WI38 (cell line): ENCODE measurements around the gene MCCC1.

Experiments used
- H3K4me3 ChIP-seq: 2 replicates; pipeline ENCODE4 v1.5.1; 2011; ENCODE audit warnings: low read depth, mild to moderate bottlenecking, control low read depth, low read length
- CTCF ChIP-seq: IDR thresholded peaks from 2 replicates; pipeline ENCODE4 v1.5.1; 2012; ENCODE audit warnings: low read depth, mild to moderate bottlenecking, control low read depth, low read length

The MCCC1 gene

DNA sequence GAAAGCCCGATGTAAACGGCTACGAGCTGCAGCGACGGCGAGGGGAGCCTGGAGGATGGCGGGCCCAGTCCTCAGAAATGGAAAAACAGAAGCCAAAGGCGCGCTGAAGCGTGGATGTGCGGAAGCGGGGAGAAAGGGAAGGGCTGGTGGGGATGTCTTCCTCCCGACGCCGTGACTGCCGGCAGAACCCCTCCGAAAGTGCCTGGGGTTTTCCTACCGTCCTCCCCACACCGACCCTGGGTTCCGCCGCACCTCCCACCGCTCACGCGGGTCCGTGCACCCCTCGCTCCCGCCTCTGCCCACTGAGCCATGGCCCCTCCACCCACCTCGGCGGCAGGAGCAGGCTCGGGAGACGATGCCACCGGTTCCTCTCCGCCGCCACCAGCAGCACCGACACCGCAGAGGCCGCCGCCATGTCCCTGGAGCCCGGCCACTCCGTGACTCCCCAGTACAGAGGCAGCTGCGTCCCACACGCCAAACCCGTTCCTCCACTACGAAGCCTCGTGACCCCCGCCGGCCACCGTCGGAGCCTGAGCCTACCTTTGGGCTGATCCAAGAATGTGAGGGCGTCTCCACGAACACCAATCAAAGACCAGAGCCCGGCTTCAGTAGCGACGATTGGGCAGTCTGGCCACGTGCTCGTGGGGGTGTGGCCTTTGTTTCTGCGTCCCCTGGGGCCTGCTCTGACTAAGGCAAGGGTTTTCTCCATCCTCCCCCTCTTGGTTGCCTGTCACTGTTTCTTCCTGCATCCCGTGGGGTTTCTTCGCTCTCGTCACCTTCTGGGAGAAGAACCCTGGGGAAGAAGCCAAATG lies at the start of gene MCCC1:
MCCC1 (minus strand) TSS at position 471 of the 812 bp plus-strand sequence; CDS start at position 415, 56 bp downstream.
- no peak for TF ChIP-seq CTCF

DNA sequence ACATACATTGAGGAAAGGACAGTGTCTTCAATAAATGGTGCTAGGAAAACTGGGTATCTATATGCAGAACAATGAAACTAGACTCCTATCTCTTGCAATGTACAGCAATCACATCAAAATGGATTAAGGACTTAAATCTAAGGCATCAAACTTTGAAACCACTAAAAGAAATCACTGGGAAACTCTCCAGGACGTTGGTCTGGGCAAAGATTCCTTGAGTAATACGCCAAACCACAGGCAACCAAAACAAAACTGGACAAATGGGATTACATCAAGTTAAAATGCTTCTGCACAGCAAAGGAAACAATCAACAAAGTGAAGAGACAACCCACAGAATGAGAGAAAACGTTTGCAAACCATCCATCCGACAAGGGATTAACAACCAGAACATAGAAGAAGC lies 48.8 kb upstream of the MCCC1 start:
- H3K4me3 ChIP-seq = no peak overlapping the region
- no peak for TF ChIP-seq CTCF

More for the DNA sequence above, at the start of gene MCCC1:
- H3K4me3 ChIP-seq = peak within 1 kb of the TSS; percentile 90

- no peak overlapping the region for H3K4me3 ChIP-seq
These were observed 45.1 kb upstream of the MCCC1 start for GRCh38 chr3:183144363-183144762.

DNA sequence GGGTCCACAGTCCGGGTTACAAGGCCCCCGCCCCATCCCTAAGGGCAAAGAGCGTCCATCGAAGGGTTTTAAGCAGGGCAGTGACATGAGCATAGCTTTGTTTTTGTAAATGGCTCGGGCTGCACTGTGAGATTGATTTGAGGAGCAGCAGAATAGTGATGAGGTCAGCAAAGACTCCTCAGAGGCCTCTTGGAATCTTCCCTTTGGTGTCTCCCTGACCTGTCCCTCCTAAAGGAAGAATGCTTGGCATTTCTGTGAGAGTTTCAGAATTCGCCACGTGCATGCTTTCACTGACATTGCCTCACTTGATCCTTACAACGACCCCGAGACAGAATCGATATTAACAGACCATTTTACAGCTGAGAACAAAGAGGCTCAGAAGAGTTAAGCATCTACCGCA lies 42.9 kb upstream of the MCCC1 start:
- TF ChIP-seq CTCF = no peak
- no peak overlapping the region for H3K4me3 ChIP-seq

More at GRCh38 chr3:183144363-183144762, 45.1 kb upstream of the MCCC1 start:
- no peak for TF ChIP-seq CTCF

- no peak for TF ChIP-seq CTCF
- no peak overlapping the region for H3K4me3 ChIP-seq
These were observed 35.5 kb upstream of the MCCC1 start for GRCh38 chr3:183134844-183135243.

GRCh38 chr3:183132409-183132808 lies 33.1 kb upstream of the MCCC1 start:
- H3K4me3 ChIP-seq = no peak overlapping the region
- TF ChIP-seq CTCF = no peak

GRCh38 chr3:183131735-183132134 lies 32.4 kb upstream of the MCCC1 start:
- H3K4me3 ChIP-seq = no peak overlapping the region

More at GRCh38 chr3:183131735-183132134, 32.4 kb upstream of the MCCC1 start:
- no peak for TF ChIP-seq CTCF
